Metanephros (tissue), 2 donors: ENCODE measurements around the gene HHIPL2. TPM values are rescaled to one million over a fixed set of nuclear protein-coding genes. Genes with fewer than 3 reads are reported as not detected.

ENCODE experiments used
- small RNA-seq: library from RNA; depleted of rRNA; stranded (forward); fragments of <200 nt; gene quantifications from one replicate; pipeline ENCODE3, GENCODE V24; 2014; ENCODE audit warnings: low replicate concordance
- total RNA-seq: library from RNA; depleted of rRNA; stranded (reverse); fragments of >200 nt; gene quantifications from one replicate; pipeline ENCODE4 v1.2.3, GENCODE V29; 2014

The HHIPL2 gene
- 0.29 TPM for total RNA-seq

GRCh38 chr1:222547944-222548671 lies at the start of gene HHIPL2:
Gene HHIPL2 (minus strand): TSS chr1:222548104. CDS start chr1:222548044, 60 bp downstream.

GRCh38 chr1:222589462-222590302 lies 41.8 kb upstream of the HHIPL2 start, which contains the start of gene TAF1A:
Gene TAF1A (minus strand): TSS chr1:222589933.

Small RNAs within 50 kb of the gene (small RNA-seq; reads per million reads assigned to genes)
- gene RNU6-791P: not detected

Other genes with a start within 250 kb of the HHIPL2 start
- 10.2 TPM for gene TAF1A, start 41.8 kb upstream of the HHIPL2 start, total RNA-seq
- gene MIA3, start 70.0 kb upstream of the HHIPL2 start, total RNA-seq: 52.0 TPM
- 40.9 TPM for gene AIDA, start 164.4 kb upstream of the HHIPL2 start, total RNA-seq
- gene BROX, start 164.5 kb upstream of the HHIPL2 start, total RNA-seq: 40.6 TPM
- gene FAM177B, start 189.1 kb upstream of the HHIPL2 start, total RNA-seq: not detected